Ishikawa (cell line): ENCODE results near the gene MKLN1.

Source experiments
- CEBPB ChIP-seq: IDR thresholded peaks from 2 replicates; pipeline ENCODE4 v1.6.1; 2012
- EGR1 ChIP-seq: IDR thresholded peaks from 2 replicates; pipeline ENCODE4 v1.6.1; 2012
- EP300 ChIP-seq: IDR thresholded peaks from 2 replicates; pipeline ENCODE4 v1.6.1; 2012; ENCODE audit warnings: borderline replicate concordance
- YY1 ChIP-seq: IDR thresholded peaks from 2 replicates; pipeline ENCODE4 v1.6.1; 2012; ENCODE audit warnings: low read depth

DNA sequence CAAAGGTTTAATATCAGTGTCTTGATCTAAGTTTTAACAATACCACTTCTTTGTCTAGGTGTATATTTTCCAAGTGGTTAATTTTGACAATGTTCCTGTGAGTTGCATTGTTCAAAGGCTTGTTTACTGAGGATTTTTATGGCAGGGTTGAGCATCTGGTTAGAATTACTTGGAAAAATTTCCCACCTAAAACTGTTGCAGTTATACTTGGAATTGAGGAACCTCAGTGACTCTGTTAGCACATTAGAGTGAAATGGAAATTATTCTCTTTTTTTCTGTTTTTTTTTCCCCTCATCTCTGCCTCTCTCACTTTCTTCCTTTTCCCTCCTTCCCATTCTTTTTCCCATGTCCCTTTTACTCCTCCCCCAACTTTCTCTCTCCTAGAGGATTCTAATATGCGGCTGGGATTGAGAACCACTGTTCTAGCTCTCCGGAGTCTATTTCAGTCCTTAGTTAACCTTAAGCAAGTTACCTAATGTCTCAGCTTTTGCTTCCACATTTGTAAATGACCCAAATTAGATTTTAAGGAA is 121.8 kb downstream of the MKLN1 start:
- no peak for TF ChIP-seq EP300
- no peak for TF ChIP-seq EGR1
- TF ChIP-seq YY1, result no peak
- TF ChIP-seq CEBPB, result no peak
